Measurements from ENCODE around the gene TSR2. TPM values are rescaled to one million over a fixed set of nuclear protein-coding genes. Genes with fewer than 3 reads are reported as not detected.

Gene TSR2, protein sequence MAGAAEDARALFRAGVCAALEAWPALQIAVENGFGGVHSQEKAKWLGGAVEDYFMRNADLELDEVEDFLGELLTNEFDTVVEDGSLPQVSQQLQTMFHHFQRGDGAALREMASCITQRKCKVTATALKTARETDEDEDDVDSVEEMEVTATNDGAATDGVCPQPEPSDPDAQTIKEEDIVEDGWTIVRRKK
- 10 to 100 TPM; 14.3 to 35.6 (median 18.5) TPM for total RNA-seq

DNA sequence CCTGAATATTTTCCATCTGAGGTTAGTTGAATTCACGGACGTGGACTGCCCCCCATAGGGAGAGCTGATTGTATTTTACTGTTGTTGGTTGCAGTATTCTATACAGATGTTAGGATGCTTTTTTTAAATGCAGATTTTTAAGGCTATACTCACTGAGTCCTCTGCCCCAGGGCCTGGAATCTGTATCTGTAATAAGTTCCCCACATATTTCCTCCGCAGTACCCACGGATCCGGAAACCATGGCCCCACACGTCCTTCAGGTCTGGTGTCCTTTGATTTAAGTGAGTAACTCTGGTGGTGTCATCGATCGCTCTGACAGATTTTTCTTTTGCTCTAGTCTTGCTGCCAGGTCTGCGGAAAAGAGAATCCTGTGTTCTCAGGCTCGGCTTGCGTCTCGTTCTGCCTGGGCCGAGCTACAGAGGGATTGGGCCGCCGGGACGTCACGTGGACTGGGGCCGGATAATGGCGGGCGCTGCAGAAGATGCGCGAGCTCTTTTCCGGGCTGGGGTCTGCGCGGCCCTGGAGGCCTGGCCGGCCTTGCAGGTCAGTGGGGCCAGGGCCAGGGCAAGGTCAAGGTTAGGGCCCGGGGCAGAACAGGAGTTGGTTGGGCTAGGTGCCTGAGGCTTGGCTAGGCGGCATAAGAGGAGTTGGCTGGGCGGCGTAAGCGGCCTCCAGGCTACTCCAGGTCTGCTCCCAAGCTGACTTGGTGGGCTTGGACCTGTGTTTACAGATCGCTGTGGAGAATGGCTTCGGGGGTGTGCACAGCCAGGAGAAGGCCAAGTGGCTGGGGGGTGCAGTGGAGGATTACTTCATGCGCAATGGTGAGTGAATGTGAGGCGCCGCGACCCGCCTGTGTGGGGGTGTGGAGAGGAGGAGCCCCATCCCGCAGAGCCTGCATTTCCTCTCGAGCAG is at the start of gene TSR2:
Gene TSR2 (plus strand): TSS at position 445 of the 912 bp plus-strand sequence. CDS start 18 bp downstream, at position 463.
- TF ChIP-seq, protein P1, sequence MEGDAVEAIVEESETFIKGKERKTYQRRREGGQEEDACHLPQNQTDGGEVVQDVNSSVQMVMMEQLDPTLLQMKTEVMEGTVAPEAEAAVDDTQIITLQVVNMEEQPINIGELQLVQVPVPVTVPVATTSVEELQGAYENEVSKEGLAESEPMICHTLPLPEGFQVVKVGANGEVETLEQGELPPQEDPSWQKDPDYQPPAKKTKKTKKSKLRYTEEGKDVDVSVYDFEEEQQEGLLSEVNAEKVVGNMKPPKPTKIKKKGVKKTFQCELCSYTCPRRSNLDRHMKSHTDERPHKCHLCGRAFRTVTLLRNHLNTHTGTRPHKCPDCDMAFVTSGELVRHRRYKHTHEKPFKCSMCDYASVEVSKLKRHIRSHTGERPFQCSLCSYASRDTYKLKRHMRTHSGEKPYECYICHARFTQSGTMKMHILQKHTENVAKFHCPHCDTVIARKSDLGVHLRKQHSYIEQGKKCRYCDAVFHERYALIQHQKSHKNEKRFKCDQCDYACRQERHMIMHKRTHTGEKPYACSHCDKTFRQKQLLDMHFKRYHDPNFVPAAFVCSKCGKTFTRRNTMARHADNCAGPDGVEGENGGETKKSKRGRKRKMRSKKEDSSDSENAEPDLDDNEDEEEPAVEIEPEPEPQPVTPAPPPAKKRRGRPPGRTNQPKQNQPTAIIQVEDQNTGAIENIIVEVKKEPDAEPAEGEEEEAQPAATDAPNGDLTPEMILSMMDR (IDR thresholded peaks at IDR 0.05; ENCODE audit: low read depth), result no peak

DNA sequence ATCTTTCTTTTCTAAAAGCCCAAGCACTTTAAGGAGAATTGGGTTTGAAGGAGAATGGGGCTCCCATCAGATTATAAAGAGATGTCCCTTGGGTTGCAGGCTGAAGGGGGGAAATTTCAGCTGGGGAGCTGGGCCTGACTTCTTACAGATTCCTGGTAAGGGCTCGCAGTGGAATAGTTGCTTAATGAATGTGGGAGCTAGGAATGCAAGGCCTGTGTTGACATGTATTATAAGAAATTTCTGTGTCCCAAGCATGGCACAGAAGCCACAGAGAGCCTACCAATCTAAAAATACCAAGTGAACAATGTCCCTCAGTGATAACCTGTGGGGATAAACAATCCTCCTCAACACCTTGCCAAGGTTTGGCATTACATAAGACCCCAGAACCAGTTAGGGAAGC is 43.1 kb upstream of the TSR2 start:
- TF ChIP-seq, protein P1 (IDR thresholded peaks at IDR 0.05; ENCODE audit: low read depth), result no peak

DNA sequence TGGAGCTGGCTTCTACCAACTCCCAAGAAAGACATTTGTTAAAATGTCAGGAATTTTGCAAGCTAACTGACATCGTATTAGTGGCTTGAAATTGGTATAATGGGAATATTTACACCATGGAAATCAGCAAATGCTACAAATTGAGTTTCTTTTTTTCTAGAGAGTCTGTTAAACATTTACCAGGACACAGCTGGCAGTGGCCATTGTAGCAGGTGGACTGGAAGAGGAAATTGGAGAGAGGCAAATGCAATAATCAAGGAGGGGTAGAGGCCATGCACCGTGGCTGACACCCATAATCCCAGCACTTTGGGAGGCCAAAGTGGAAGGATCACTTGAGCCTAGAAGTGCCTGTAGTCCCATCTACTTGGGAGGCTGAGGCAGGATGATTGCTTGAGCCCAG is 32.9 kb upstream of the TSR2 start:
- TF ChIP-seq, protein P1 (IDR thresholded peaks at IDR 0.05; ENCODE audit: low read depth), result no peak

DNA sequence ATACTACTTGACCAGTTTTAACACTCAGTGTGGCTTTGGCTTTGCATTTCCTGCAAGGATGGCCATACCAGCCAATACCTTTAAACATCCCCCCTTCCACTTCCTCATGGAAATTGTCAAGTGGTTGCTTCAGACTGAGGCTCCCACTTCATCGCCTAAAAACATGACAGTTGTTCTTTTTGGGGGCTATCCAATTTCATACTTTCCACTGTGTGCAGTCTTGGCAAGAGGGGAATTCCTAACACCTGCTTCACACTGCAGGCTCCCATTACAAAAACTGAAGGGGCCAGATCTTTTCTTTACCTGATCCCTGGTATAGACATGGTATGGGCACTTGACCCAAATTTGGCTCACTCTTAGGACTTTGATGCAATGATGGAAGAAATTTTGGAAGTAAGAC is 28.5 kb upstream of the TSR2 start:
- TF ChIP-seq, protein P1 (IDR thresholded peaks at IDR 0.05; ENCODE audit: low read depth), result no peak

DNA sequence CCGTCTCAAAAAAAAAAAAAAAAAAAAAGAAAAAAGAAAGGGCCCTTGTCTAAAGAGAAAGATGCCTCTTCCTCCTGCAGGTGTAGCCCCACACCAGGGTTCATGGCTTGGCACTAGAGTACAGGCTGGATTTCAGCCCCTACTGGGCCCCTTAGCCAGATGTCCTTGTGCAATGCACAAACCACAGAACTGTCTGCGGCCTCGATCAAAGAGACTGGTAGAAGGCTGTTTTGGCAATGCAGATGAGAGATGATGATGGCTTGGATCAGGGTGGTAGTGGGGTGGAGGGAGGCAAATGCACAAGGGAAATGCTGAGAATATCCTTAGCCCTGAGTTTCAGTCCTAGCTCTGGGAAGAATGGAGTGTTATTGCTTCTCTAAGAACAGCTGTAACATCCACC is 26.5 kb upstream of the TSR2 start:
- TF ChIP-seq, protein P1 (IDR thresholded peaks at IDR 0.05; ENCODE audit: low read depth), result no peak

DNA sequence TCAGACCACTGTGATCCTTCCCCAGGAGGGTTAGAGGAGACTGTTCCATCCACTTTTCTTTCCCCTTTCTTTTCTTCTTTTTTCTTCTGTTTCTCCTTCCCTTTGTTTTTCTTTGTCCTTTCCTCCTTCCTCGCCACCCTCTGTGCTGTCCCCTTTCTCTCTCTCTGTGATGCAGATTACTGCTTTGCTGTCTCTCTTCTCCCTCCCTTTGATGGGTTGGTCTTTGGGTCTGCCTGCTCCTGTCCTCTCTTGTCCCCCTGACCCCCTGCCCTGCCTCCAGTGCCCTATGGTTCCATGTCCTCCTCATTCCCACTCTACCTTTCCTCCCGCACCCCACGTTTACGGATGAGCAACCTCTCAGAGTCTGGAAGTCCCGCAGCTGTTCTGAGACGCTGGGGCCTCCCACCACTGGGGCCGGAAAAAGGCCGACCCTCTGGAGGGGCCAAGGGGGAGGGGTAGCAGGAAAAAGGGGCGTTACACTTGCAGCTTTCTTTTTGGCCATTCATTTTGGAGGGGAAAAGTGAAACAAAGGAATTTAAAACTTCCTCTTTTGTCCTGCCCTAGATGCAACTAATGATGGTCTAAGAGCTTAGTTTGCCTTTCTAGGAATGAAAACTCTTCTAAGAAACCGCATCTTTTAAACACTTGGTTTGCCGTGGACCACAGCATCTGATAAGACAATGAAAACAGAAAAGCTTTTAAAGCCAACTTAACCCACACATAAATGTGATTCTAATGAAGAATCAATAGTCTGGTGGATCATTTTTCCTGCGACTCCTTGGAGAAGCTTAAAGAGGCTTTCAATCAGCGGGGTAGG is 24.5 kb upstream of the TSR2 start:
- TF ChIP-seq, protein P1 (IDR thresholded peaks at IDR 0.05; ENCODE audit: low read depth), result no peak

Data from subcutaneous adipose tissue (tissue), 4 donors.